ENCODE measurements around the gene MEGF9. TPM values are rescaled to one million over a fixed set of nuclear protein-coding genes. Genes with fewer than 3 reads are reported as not detected.

Gene MEGF9
- total and polyA plus RNA-seq, 2 of the 13 experiments (the other 11 are each of a cell fraction or from before 2014, with no cell fraction given): 3.1 to 3.3 TPM

- TF ChIP-seq ZBTB26 (CRISPR knock-in tag; IDR thresholded peaks at IDR 0.05; ENCODE audit: borderline replicate concordance): peak; percentile 85
- no peak for TF ChIP-seq ZNF513 (CRISPR knock-in tag; conservative IDR thresholded peaks at IDR 0.05)
- peak; percentile 96 for TF ChIP-seq PHF21A (CRISPR knock-in tag; IDR thresholded peaks at IDR 0.05)
- peak; percentile 47; the same call in 1 of the 2 replicates for TF ChIP-seq KAT8 (CRISPR knock-in tag; IDR thresholded peaks at IDR 0.05)
- no peak for TF ChIP-seq BATF2 (CRISPR knock-in tag; IDR thresholded peaks at IDR 0.05)
- peak; percentile 59 for TF ChIP-seq PPARG (CRISPR knock-in tag; conservative IDR thresholded peaks at IDR 0.05)
- 0 out of 2 replicates have a peak, but pooled peaks have one; percentile 29 for TF ChIP-seq HNRNPL (IDR thresholded peaks at IDR 0.05; ENCODE audit: low read depth, low read length)
- peak; percentile 94 for TF ChIP-seq TBX2 (CRISPR knock-in tag; IDR thresholded peaks at IDR 0.05; ENCODE audit: borderline replicate concordance)
- TF ChIP-seq NCOA2 (CRISPR knock-in tag; IDR thresholded peaks at IDR 0.05): peak; percentile 81; the same call in 1 of the 2 replicates
- 0 out of 2 replicates have a peak, but pooled peaks have one; percentile 12 for TF ChIP-seq BRD4 (CRISPR knock-in tag; IDR thresholded peaks at IDR 0.05)
- TF ChIP-seq SNAPC2 (CRISPR knock-in tag; IDR thresholded peaks at IDR 0.05): peak; percentile 53; the same call in 1 of the 2 replicates
- TF ChIP-seq AGO2 (optimal IDR thresholded peaks at IDR 0.05; ENCODE audit: low read depth, low read length): no peak
- no peak for TF ChIP-seq CREB1 (IDR thresholded peaks at IDR 0.05)
- peak; percentile 74; the same call in 1 of the 2 replicates for TF ChIP-seq CREB1 (CRISPR knock-in tag; IDR thresholded peaks at IDR 0.05)
- no peak for TF ChIP-seq ZSCAN9 (CRISPR knock-in tag; IDR thresholded peaks at IDR 0.05; ENCODE audit: borderline replicate concordance)
- TF ChIP-seq LRRFIP1 (CRISPR knock-in tag; conservative IDR thresholded peaks at IDR 0.05): no peak
- TF ChIP-seq ZNF460 (CRISPR knock-in tag; IDR thresholded peaks at IDR 0.05; ENCODE audit: borderline replicate concordance): no peak
- no peak for TF ChIP-seq GMEB1 (CRISPR knock-in tag; IDR thresholded peaks at IDR 0.05; ENCODE audit: borderline replicate concordance)
- no peak for TF ChIP-seq ZBTB1 (CRISPR knock-in tag; IDR thresholded peaks at IDR 0.05; ENCODE audit: borderline replicate concordance)
Observed at GRCh38 chr9:120730654-120731514, 16.6 kb upstream of the MEGF9 start (continued).
